IMR-90 (cell line): ENCODE results near the gene FAM177B. TPM values are rescaled to one million over a fixed set of nuclear protein-coding genes. Genes with fewer than 3 reads are reported as not detected.

ENCODE experiments used
- ATAC-seq: fragments of 200-7000 bp; cut with Tn5 transposase; 2 replicates; pipeline ENCODE4 v1.9.1; 2020; ENCODE audit warnings: low read depth, mild to moderate bottlenecking, moderate library complexity
- BruUV-seq: library from RNA; stranded (reverse); fragments of 400-500 nt; replicated peaks from 2 replicates; lab custom pipeline; 2021; lab: Mats Ljungman, UMichigan
- CTCF ChIA-PET: fragments of 300-600 bp; formaldehyde crosslinking; extraction: SDS; loops from one replicate; lab custom pipeline; 2021; ENCODE audit warnings: antibody characterized with exemption; lab: Yijun Ruan, JAX
- POLR2A ChIA-PET: fragments of 300-600 bp; sonication (Branson Sonifier 250); formaldehyde crosslinking; loops from one replicate; lab custom pipeline; 2022; ENCODE audit warnings: antibody characterized with exemption; ENCODE audit not compliant: unreplicated experiment; lab: Charles Lee
- DNase-seq: peaks from one replicate; pipeline ENCODE4 v3.0.0; 2013
- H2AFZ ChIP-seq: replicated peaks from 2 replicates; pipeline ENCODE3; 2013; ENCODE audit warnings: low read length, mild to moderate bottlenecking; ENCODE audit not compliant: poor library complexity
- H2AK5ac ChIP-seq: 2 replicates; pipeline ENCODE4 v1.6.1; 2013; ENCODE audit warnings: low read depth, low read length, inconsistent platforms
- H2AK9ac ChIP-seq: replicated peaks from 2 replicates; pipeline ENCODE3; 2013; ENCODE audit warnings: mild to moderate bottlenecking, low read depth, low read length, moderate library complexity; ENCODE audit not compliant: poor library complexity
- H2BK120ac ChIP-seq: 2 replicates; pipeline ENCODE4 v1.6.1; 2013; ENCODE audit warnings: low read depth, low read length, inconsistent platforms
- H2BK15ac ChIP-seq: 3 replicates; pipeline ENCODE4 v1.6.1; 2013; ENCODE audit warnings: low read depth, low read length, inconsistent platforms
- H2BK20ac ChIP-seq: 2 replicates; pipeline ENCODE4 v1.6.1; 2013; ENCODE audit warnings: low read depth, mild to moderate bottlenecking, inconsistent platforms, low read length, moderate library complexity
- H2BK5ac ChIP-seq: 2 replicates; pipeline ENCODE4 v1.6.1; 2013; ENCODE audit warnings: mild to moderate bottlenecking, low read depth, low read length, inconsistent platforms; ENCODE audit not compliant: poor library complexity, severe bottlenecking
- H3K14ac ChIP-seq: replicated peaks from 2 replicates; pipeline ENCODE4 v1.6.1; 2013; ENCODE audit warnings: low read depth, low read length, inconsistent platforms
- H3K18ac ChIP-seq: 2 replicates; pipeline ENCODE4 v1.6.1; 2013; ENCODE audit warnings: low read depth, low read length, control low read depth
- H3K23ac ChIP-seq: 2 replicates; pipeline ENCODE4 v1.6.1; 2013; ENCODE audit warnings: low read depth, low read length, inconsistent platforms
- H3K27ac ChIP-seq: 2 replicates; pipeline ENCODE4 v1.5.1; 2013; ENCODE audit warnings: mild to moderate bottlenecking, control low read depth, low read length; ENCODE audit not compliant: insufficient read depth
- H3K27me3 ChIP-seq: 2 replicates; pipeline ENCODE4 v1.6.1; 2013; ENCODE audit warnings: low read length; ENCODE audit not compliant: control insufficient read depth, insufficient read depth
- H3K36me3 ChIP-seq: 2 replicates; pipeline ENCODE4 v1.6.1; 2013; ENCODE audit warnings: low read length, mixed read lengths; ENCODE audit not compliant: control insufficient read depth, insufficient read depth
- H3K4ac ChIP-seq: 2 replicates; pipeline ENCODE4 v1.6.1; 2013; ENCODE audit warnings: low read depth, low read length, inconsistent platforms
- H3K4me1 ChIP-seq: 2 replicates; pipeline ENCODE4 v1.6.1; 2013; ENCODE audit warnings: low read length, mixed read lengths; ENCODE audit not compliant: control insufficient read depth, insufficient read depth
- H3K4me2 ChIP-seq: 2 replicates; pipeline ENCODE4 v1.6.1; 2013; ENCODE audit warnings: low read depth, mild to moderate bottlenecking, control low read depth, low read length, moderate library complexity
- H3K4me3 ChIP-seq: 2 replicates; pipeline ENCODE4 v1.5.1; 2013; ENCODE audit warnings: low read depth, mild to moderate bottlenecking, control low read depth, low read length, moderate library complexity; ENCODE audit not compliant: insufficient read depth
- H3K56ac ChIP-seq: 2 replicates; pipeline ENCODE4 v1.6.1; 2013; ENCODE audit warnings: low read length, inconsistent platforms; ENCODE audit not compliant: insufficient read depth; ENCODE audit errors: extremely low read depth
- H3K79me1 ChIP-seq, 2 experiments: 2 replicates each; pipeline ENCODE4 v1.6.1; 2013; ENCODE audit warnings: low read length in 2 of 2, inconsistent platforms in 1 of 2, low read depth in 1 of 2
- H3K9ac ChIP-seq: 2 replicates; pipeline ENCODE4 v1.6.1; 2013; ENCODE audit warnings: low read depth, low read length, control low read depth
- H3K9me1 ChIP-seq: 2 replicates; pipeline ENCODE4 v1.6.1; 2013; ENCODE audit warnings: low read length, inconsistent platforms; ENCODE audit not compliant: insufficient read depth
- H3K9me3 ChIP-seq: 2 replicates; pipeline ENCODE4 v1.6.1; 2013; ENCODE audit warnings: low read length; ENCODE audit not compliant: control insufficient read depth, insufficient read depth
- H4K20me1 ChIP-seq: 2 replicates; pipeline ENCODE4 v1.6.1; 2013; ENCODE audit warnings: low read length, inconsistent platforms; ENCODE audit not compliant: insufficient read depth
- H4K5ac ChIP-seq: 2 replicates; pipeline ENCODE4 v1.6.1; 2013; ENCODE audit warnings: mild to moderate bottlenecking, low read depth, low read length, control low read depth
- H4K8ac ChIP-seq, 2 experiments: 2 replicates each; pipeline ENCODE4 v1.6.1; 2013; ENCODE audit warnings: low read depth in 2 of 2, low read length in 2 of 2, control low read depth in 1 of 2, inconsistent platforms in 1 of 2
- H4K91ac ChIP-seq: 2 replicates; pipeline ENCODE4 v1.6.1; 2013; ENCODE audit warnings: low read depth, low read length, inconsistent platforms; ENCODE audit not compliant: insufficient read depth
- CEBPB ChIP-seq: IDR thresholded peaks from 2 replicates; pipeline ENCODE4 v1.6.1; 2012; ENCODE audit warnings: low read depth, low read length, improper control_type of control experiment
- ELK1 ChIP-seq: fragments of 150-350 bp; IDR thresholded peaks from 2 replicates; pipeline ENCODE4 v1.6.1; 2016; ENCODE audit warnings: low read depth, mild to moderate bottlenecking, low read length, moderate library complexity, borderline replicate concordance
- POLR2A ChIP-seq: IDR thresholded peaks from 2 replicates; pipeline ENCODE4 v1.6.1; 2012; ENCODE audit warnings: mild to moderate bottlenecking, low read depth, low read length
- WGBS, 2 experiments: methylation state at CpG; one replicate each; pipeline versions ENCODE4 v1.1.5 to v1.1.7; 2013; ENCODE audit warnings: missing lambda C conversion rate in 2 of 2; ENCODE audit not compliant: insufficient read length in 1 of 2; ENCODE audit errors: extremely low coverage in 2 of 2; 5-methylcytosine and 5-hydroxymethylcytosine counted together
- dilution Hi-C: fragments of 300-500 bp; cut with HindIII; formaldehyde crosslinking; loops from one replicate; pipeline ENCODE4 v1.14.3; 2018; ENCODE audit warnings: low sequenced_read_pairs; ENCODE audit not compliant: unreplicated experiment
- in situ Hi-C: fragments of 300-500 bp; cut with MboI; formaldehyde crosslinking; loops from 3 replicates; pipeline ENCODE4 v1.14.3; 2019; ENCODE audit warnings: low sequenced_read_pairs, inconsistent platforms, mixed read lengths
- intact Hi-C: fragments of 100-400 bp; cut with micrococcal nuclease; formaldehyde crosslinking; loops from 2 replicates; pipeline ENCODE4 v1.10.0; 2022
- polyA plus RNA-seq, 3 experiments: library from polyadenylated mRNA; depleted of rRNA; stranded (reverse); fragments of >200 nt; gene quantifications; 2 replicates each; pipeline ENCODE4 v1.2.3, GENCODE V29; 2012; ENCODE audit warnings: low replicate concordance in 1 of 3
- total RNA-seq: library from RNA; depleted of rRNA; stranded (reverse); fragments of >200 nt; gene quantifications from 2 replicates; pipeline ENCODE4 v1.2.3, GENCODE V29; 2012

Gene FAM177B
- total and polyA plus RNA-seq, 2 of the 4 experiments (the other 2 are of a cell fraction): not detected

- H3K14ac ChIP-seq: no peak overlapping the region
- H3K9ac ChIP-seq: no peak overlapping the region
- ATAC-seq: no peak
- in situ Hi-C loops (no loop called here), dilution Hi-C loops (loop anchor here (25.0 kb wide), 1 partner anchor 300 kb away; no protein-coding TSS in a partner anchor), intact Hi-C loops (no loop called here)
- H3K4me2 ChIP-seq: no peak overlapping the region
- H2AK9ac ChIP-seq: no peak overlapping the region
- no peak overlapping the region for H3K23ac ChIP-seq
- no TSS peak for BruUV-seq
- H2BK120ac ChIP-seq: no peak overlapping the region
- no peak for DNase-seq
- H4K5ac ChIP-seq: no peak overlapping the region
- no peak overlapping the region for H3K18ac ChIP-seq
- H3K4me3 ChIP-seq: no peak overlapping the region
- no peak overlapping the region for H2BK20ac ChIP-seq
- H3K4me1 ChIP-seq: no peaks in the 10 kb centered on the region
- H2BK15ac ChIP-seq: no peak overlapping the region
- H3K27me3 ChIP-seq: peaks cover 22% of the 10 kb centered on the region
- H4K20me1 ChIP-seq: no peaks in the 10 kb centered on the region
- no peak overlapping the region for H2BK5ac ChIP-seq
- WGBS, 2 experiments: no CpG with 5 or more reads among the region's 4 CpGs
- H3K9me3 ChIP-seq: no peaks in the 10 kb centered on the region
- no peak overlapping the region for H3K4ac ChIP-seq
- no peaks in the 10 kb centered on the region for H3K36me3 ChIP-seq
- H3K56ac ChIP-seq: no peak overlapping the region
- no peaks in the 10 kb centered on the region; the same call in 1 of the 2 replicates for H3K9me1 ChIP-seq
- H3K27ac ChIP-seq: no peak overlapping the region
- H4K91ac ChIP-seq: no peak overlapping the region
- CTCF ChIA-PET: interaction anchor here (2.5 kb wide), 1 partner anchor 302 kb away, joined by 7 read pairs; no protein-coding TSS in a partner anchor
- H4K8ac ChIP-seq: no peak overlapping the region
- no peak for TF ChIP-seq CEBPB
- no peak for TF ChIP-seq ELK1
- no peak for TF ChIP-seq POLR2A
- POLR2A ChIA-PET: no interaction called here
- no peak overlapping the region for H2AK5ac ChIP-seq
- no peaks in the 10 kb centered on the region for H3K79me1 ChIP-seq
- no peak overlapping the region for H2AFZ ChIP-seq
These were observed 50.7 kb downstream of the FAM177B start for GRCh38 chr1:222787729-222788128.
